ENCODE measurements around the gene NXPH2. TPM values are rescaled to one million over a fixed set of nuclear protein-coding genes. Genes with fewer than 3 reads are reported as not detected.

NXPH2 gene
- total and polyA plus RNA-seq, 11 donors: 0.91 TPM; not detected in 10

DNA sequence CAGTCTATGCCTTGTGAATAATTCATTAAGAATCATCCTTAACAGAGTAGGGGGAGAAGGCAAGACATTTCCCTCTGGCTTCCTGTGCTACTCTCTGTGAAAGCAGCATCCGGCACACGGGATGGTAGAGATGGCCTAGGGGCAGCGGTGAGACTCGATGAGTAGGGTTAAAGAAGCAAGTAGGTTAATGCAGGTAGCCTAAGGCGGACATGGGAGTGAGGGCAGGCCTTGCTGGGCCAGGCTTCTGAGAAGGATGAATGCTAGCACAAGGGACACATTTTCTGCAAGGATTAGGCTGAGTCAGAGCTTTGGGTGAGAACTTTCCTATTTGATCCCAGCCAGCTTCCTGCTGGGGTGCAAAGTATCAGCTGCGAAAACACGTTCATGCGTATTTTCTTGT lies 80.8 kb downstream of the NXPH2 start:
- no peak overlapping the region for H3K27ac ChIP-seq
- ATAC-seq: no peak
- no peak overlapping the region for H3K4me3 ChIP-seq
- DNase-seq: no peak
- no peaks in the 10 kb centered on the region for H3K9me3 ChIP-seq
- 68 to 78% (median 75%) methylated on average over 8 of the region's 8 CpGs for WGBS, 4 donors
- intact Hi-C loops (cut with DNase I): no loop called here
- no peak for TF ChIP-seq POLR2A (IDR thresholded peaks at IDR 0.05)
- TF ChIP-seq, protein P1, sequence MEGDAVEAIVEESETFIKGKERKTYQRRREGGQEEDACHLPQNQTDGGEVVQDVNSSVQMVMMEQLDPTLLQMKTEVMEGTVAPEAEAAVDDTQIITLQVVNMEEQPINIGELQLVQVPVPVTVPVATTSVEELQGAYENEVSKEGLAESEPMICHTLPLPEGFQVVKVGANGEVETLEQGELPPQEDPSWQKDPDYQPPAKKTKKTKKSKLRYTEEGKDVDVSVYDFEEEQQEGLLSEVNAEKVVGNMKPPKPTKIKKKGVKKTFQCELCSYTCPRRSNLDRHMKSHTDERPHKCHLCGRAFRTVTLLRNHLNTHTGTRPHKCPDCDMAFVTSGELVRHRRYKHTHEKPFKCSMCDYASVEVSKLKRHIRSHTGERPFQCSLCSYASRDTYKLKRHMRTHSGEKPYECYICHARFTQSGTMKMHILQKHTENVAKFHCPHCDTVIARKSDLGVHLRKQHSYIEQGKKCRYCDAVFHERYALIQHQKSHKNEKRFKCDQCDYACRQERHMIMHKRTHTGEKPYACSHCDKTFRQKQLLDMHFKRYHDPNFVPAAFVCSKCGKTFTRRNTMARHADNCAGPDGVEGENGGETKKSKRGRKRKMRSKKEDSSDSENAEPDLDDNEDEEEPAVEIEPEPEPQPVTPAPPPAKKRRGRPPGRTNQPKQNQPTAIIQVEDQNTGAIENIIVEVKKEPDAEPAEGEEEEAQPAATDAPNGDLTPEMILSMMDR (IDR thresholded peaks at IDR 0.05): no peak
- no peaks in the 10 kb centered on the region for H3K4me1 ChIP-seq
- H3K36me3 ChIP-seq: no peaks in the 10 kb centered on the region
- H3K27me3 ChIP-seq: no peaks in the 10 kb centered on the region

DNA sequence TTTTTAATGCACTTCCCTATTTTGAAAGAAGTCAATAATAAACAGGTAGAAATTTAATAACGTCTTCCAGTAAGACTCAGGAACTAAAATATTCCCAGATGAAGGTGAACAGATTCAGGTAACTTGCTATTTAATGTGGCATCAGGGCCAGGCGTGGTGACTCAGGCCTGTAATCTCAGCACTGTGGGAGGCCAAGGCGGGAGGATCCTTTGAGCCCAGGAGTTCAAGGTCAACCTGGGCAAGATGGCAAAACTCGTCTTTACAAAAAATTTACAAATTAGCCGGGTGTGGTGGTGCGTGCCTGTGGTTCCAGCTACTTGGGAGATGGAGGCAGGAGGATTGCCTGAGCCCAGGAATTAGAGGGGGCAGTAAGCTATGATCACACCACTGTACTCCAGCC lies 81.8 kb downstream of the NXPH2 start:
- no peak for ATAC-seq
- TF ChIP-seq, protein P1 (IDR thresholded peaks at IDR 0.05): no peak
- no peak for TF ChIP-seq POLR2A (IDR thresholded peaks at IDR 0.05)
- no peak for DNase-seq
- 88 to 93% (median 90%) methylated on average over 6 of the region's 6 CpGs for WGBS, 4 donors
- no peak overlapping the region for H3K27ac ChIP-seq
- H3K36me3 ChIP-seq: no peaks in the 10 kb centered on the region
- H3K9me3 ChIP-seq: no peaks in the 10 kb centered on the region
- no peak overlapping the region for H3K4me3 ChIP-seq
- intact Hi-C loops (cut with DNase I): no loop called here
- H3K4me1 ChIP-seq: no peaks in the 10 kb centered on the region
- no peaks in the 10 kb centered on the region for H3K27me3 ChIP-seq

DNA sequence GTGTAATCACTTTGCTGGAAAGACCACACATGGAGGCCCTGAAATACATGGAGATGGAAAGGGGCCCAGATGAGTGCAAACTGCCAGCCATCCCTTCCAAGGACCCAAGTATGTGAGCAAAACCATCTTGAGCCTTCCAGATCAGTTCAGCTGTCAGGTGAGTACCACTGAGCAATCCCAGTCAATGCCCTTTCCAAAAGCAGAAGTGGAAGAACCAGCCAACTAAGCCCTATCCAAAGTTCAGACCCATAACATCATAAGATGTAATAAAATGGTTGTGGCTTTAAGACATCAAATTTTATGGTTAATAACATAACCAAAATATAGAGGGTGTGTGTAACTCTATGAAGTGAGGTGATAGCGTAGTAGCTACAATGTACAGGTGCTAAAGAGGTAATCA lies 88.5 kb downstream of the NXPH2 start:
- Histone ChIP-seq H3K4me3 (no peak overlapping the region), H3K27me3 (no peaks in the 10 kb centered on the region), H3K9me3 (peaks cover 0 to 3% (median 0%) of the 10 kb centered on the region in 12 donors), H3K4me1 (peaks cover 0 to 4% (median 0%) of the 10 kb centered on the region in 12 donors), H3K27ac (no peak overlapping the region), H3K36me3 (no peaks in the 10 kb centered on the region)
- ATAC-seq (no peak), DNase-seq (no peak)
- WGBS, 4 donors: 93 to 97% (median 97%) methylated on average over 1 of the region's 1 CpG
- no peak for TF ChIP-seq POLR2A (IDR thresholded peaks at IDR 0.05)
- TF ChIP-seq, protein P1 (IDR thresholded peaks at IDR 0.05): no peak
- intact Hi-C loops (cut with DNase I): no loop called here

DNA sequence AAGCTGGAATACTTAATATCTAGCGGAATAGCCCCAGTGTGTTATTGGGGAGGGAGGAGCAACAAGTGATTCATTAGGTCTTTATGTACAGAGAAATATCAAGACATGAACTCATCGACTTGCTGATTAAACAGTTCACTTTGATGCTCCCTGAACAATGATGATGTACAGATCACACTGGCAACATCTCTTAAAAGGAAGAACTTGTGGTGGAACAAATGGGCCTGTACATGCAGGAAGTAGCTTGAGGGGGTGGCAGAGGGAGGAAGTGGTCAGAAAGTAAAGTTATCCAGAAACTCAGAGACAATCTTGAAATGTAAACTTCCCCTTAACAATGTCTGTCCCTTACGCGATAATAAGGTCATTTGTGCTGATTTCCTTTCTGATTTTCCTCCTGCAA lies 90.5 kb downstream of the NXPH2 start:
- intact Hi-C loops (cut with DNase I): no loop called here
- WGBS, 4 donors: 45 to 51% (median 47%) methylated on average over 4 of the region's 4 CpGs
- DNase-seq: no peak
- H3K4me3 ChIP-seq: no peak overlapping the region
- H3K27me3 ChIP-seq: no peaks in the 10 kb centered on the region
- no peak overlapping the region for H3K27ac ChIP-seq
- H3K36me3 ChIP-seq: no peaks in the 10 kb centered on the region
- ATAC-seq: no peak
- peaks cover 0 to 4% (median 0%) of the 10 kb centered on the region in 12 donors for H3K4me1 ChIP-seq
- TF ChIP-seq POLR2A (IDR thresholded peaks at IDR 0.05): no peak
- TF ChIP-seq, protein P1 (IDR thresholded peaks at IDR 0.05): no peak
- H3K9me3 ChIP-seq: peaks cover 0 to 3% (median 0%) of the 10 kb centered on the region in 12 donors

Measured in heart left ventricle (tissue), 16 donors.